Endothelial cell of umbilical vein (primary cell): ENCODE measurements around the gene ATXN3L. TPM values are rescaled to one million over a fixed set of nuclear protein-coding genes. Genes with fewer than 3 reads are reported as not detected.

Source experiments
- BruUV-seq: library from RNA; stranded (reverse); fragments of 400-500 nt; replicated peaks from 2 replicates; lab custom pipeline; 2021; lab: Mats Ljungman, UMichigan
- CTCF ChIA-PET: fragments of 300-600, 350-600 bp; sonication (Branson Sonifier 250); formaldehyde crosslinking; loops from one replicate; lab custom pipeline; 2021; ENCODE audit warnings: antibody characterized with exemption, inconsistent platforms; lab: Charles Lee
- POLR2A ChIA-PET: fragments of 300-600, 350-600 bp; sonication (Branson Sonifier 250); formaldehyde crosslinking; loops from one replicate; lab custom pipeline; 2021; ENCODE audit warnings: antibody characterized with exemption, inconsistent platforms; lab: Charles Lee
- DNase-seq: peaks from one replicate; pipeline ENCODE4 v3.0.0-alpha.2; 2011; ENCODE audit warnings: low read depth, low spot score
- FAIRE-seq: peaks from 2 replicates; lab custom pipeline; 2011; peaks lifted over from hg19 to GRCh38; lab: Jason Lieb, UNC
- H2AFZ ChIP-seq: 2 replicates; pipeline ENCODE4 v1.6.0; 2012; ENCODE audit warnings: low read depth, low read length, control low read depth, inconsistent platforms
- H3K27ac ChIP-seq: 2 replicates; pipeline ENCODE4 v1.5.1; 2011; ENCODE audit warnings: low read depth, mild to moderate bottlenecking, control low read depth, low read length, moderate library complexity; ENCODE audit not compliant: insufficient read depth
- H3K27me3 ChIP-seq, 2 experiments: 2 replicates each; pipeline versions ENCODE4 v1.6.0 to v1.6.1; 2011; ENCODE audit warnings: low read length in 2 of 2, mixed read lengths in 1 of 2; ENCODE audit not compliant: control insufficient read depth in 2 of 2, insufficient read depth in 2 of 2
- H3K36me3 ChIP-seq, 2 experiments: 2 replicates in 1 of 2; 3 replicates in 1 of 2; pipeline ENCODE4 v1.5.1; 2011; ENCODE audit warnings: low read length in 2 of 2, mild to moderate bottlenecking in 1 of 2, moderate library complexity in 1 of 2; ENCODE audit not compliant: control insufficient read depth in 2 of 2, insufficient read depth in 2 of 2; ENCODE audit errors: extremely low read depth in 1 of 2
- H3K4me1 ChIP-seq: 3 replicates; pipeline ENCODE4 v1.5.1; 2011; ENCODE audit warnings: mild to moderate bottlenecking, low read length; ENCODE audit not compliant: control insufficient read depth, insufficient read depth; ENCODE audit errors: extremely low read depth
- H3K4me2 ChIP-seq: 2 replicates; pipeline ENCODE4 v1.6.1; 2011; ENCODE audit warnings: low read length, control low read depth, mixed read lengths; ENCODE audit not compliant: insufficient read depth
- H3K4me3 ChIP-seq, 3 experiments: fragments of 200-600 bp in 1 of 3; sonication (generic), shearing (Covaris generic) in 1 of 3; replicated peaks in 1 of 3; 2 replicates each; pipeline ENCODE4 v1.5.1; 2011 to 2016; ENCODE audit warnings: control low read depth in 3 of 3, low read length in 3 of 3, mild to moderate bottlenecking in 2 of 3, inconsistent platforms in 1 of 3, low read depth in 1 of 3, moderate library complexity in 1 of 3; ENCODE audit not compliant: insufficient read depth in 1 of 3
- H3K79me2 ChIP-seq: 2 replicates; pipeline ENCODE4 v1.6.0; 2012; ENCODE audit warnings: low read length, inconsistent platforms; ENCODE audit not compliant: control insufficient read depth, insufficient read depth
- H3K9ac ChIP-seq: replicated peaks from 2 replicates; pipeline ENCODE3; 2011; ENCODE audit warnings: low read length, control low read depth; ENCODE audit not compliant: insufficient read depth; ENCODE audit errors: extremely low read depth
- H3K9me1 ChIP-seq: replicated peaks from 3 replicates; pipeline ENCODE4 v1.6.0; 2011; ENCODE audit warnings: mild to moderate bottlenecking, low read length; ENCODE audit not compliant: control insufficient read depth, insufficient read depth; ENCODE audit errors: extremely low read depth
- H3K9me3 ChIP-seq: replicated peaks from 2 replicates; pipeline ENCODE4 v1.5.1; 2012; ENCODE audit warnings: low read length, inconsistent platforms; ENCODE audit not compliant: control insufficient read depth, insufficient read depth
- H4K20me1 ChIP-seq: replicated peaks from 2 replicates; pipeline ENCODE3; 2011; ENCODE audit warnings: mild to moderate bottlenecking, low read length; ENCODE audit not compliant: control insufficient read depth, insufficient read depth; ENCODE audit errors: extremely low read depth
- EZH2 ChIP-seq: IDR thresholded peaks from 2 replicates; pipeline ENCODE4 v1.6.1; 2012; ENCODE audit warnings: borderline replicate concordance, low read depth, mild to moderate bottlenecking, moderate library complexity, low read length, inconsistent platforms; ENCODE audit not compliant: severe bottlenecking
- FOS ChIP-seq: IDR thresholded peaks from 2 replicates; pipeline ENCODE4 v1.6.1; 2011; ENCODE audit warnings: mild to moderate bottlenecking, low read length, moderate library complexity, borderline replicate concordance; ENCODE audit not compliant: insufficient read depth
- GATA2 ChIP-seq: IDR thresholded peaks from 2 replicates; pipeline ENCODE4 v1.7.0; 2011; ENCODE audit warnings: low read depth, mild to moderate bottlenecking, moderate library complexity, mixed read lengths, low read length; ENCODE audit not compliant: insufficient read length, insufficient read depth
- JUN ChIP-seq: IDR thresholded peaks from 2 replicates; pipeline ENCODE4 v1.6.1; 2011; ENCODE audit warnings: borderline replicate concordance, low read depth; ENCODE audit not compliant: insufficient read length, insufficient read depth
- MYC ChIP-seq: IDR thresholded peaks from one replicate; pipeline ENCODE4 v1.6.1; 2011; ENCODE audit warnings: mild to moderate bottlenecking, low read depth, low read length
- POLR2A ChIP-seq: IDR thresholded peaks from 2 replicates; pipeline ENCODE4 v1.6.1; 2012; ENCODE audit warnings: low read depth, mild to moderate bottlenecking, control low read depth, low read length
- POLR2AphosphoS5 ChIP-seq: IDR thresholded peaks from 2 replicates; pipeline ENCODE4 v1.6.1; 2012; ENCODE audit warnings: low read depth, mild to moderate bottlenecking, control low read depth, low read length, moderate library complexity; ENCODE audit not compliant: insufficient read depth
- dilution Hi-C: fragments of 300-500 bp; cut with MboI; formaldehyde crosslinking; loops from one replicate; pipeline ENCODE4 v1.15.0; 2019; ENCODE audit warnings: low sequenced_read_pairs; ENCODE audit not compliant: extremely low pct_ligation_motif_present
- intact Hi-C: fragments of 100-400 bp; cut with micrococcal nuclease; formaldehyde crosslinking; loops from one replicate; pipeline ENCODE4 v1.10.0; 2022
- polyA plus RNA-seq, 4 experiments: library from polyadenylated mRNA; depleted of rRNA in 3 of 4; stranded (reverse) in 3 of 4; unstranded in 1 of 4; fragments of >200 nt; gene quantifications; 2 replicates each; pipeline versions ENCODE4 v1.2.1 to v1.2.3, GENCODE V29; 2011 to 2012; ENCODE audit warnings: missing spikeins in 1 of 4
- total RNA-seq: library from RNA; stranded (reverse); gene quantifications from 2 replicates; pipeline ENCODE4 v1.2.3, GENCODE V29; 2021
- TF ChIP-seq, protein P1 (sequence below), 2 donors: IDR thresholded peaks; 1 replicate in 1 of 2; 2 replicates in 1 of 2; pipeline ENCODE4 v1.5.1; 2011; ENCODE audit warnings: low read length in 2 of 2, mild to moderate bottlenecking in 2 of 2, moderate library complexity in 2 of 2, control low read depth in 1 of 2, inconsistent platforms in 1 of 2, low read depth in 1 of 2; ENCODE audit not compliant: insufficient read depth in 1 of 2; ENCODE audit errors: extremely low read depth in 1 of 2
- TF ChIP-seq, protein P2 (sequence below): IDR thresholded peaks from 2 replicates; pipeline ENCODE4 v1.6.1; 2011; ENCODE audit not compliant: insufficient read depth, insufficient read length

ATXN3L gene
- total and polyA plus RNA-seq, 2 donors (not counting 3 experiments of a cell fraction or from before 2014, with no cell fraction given) = not detected

DNA sequence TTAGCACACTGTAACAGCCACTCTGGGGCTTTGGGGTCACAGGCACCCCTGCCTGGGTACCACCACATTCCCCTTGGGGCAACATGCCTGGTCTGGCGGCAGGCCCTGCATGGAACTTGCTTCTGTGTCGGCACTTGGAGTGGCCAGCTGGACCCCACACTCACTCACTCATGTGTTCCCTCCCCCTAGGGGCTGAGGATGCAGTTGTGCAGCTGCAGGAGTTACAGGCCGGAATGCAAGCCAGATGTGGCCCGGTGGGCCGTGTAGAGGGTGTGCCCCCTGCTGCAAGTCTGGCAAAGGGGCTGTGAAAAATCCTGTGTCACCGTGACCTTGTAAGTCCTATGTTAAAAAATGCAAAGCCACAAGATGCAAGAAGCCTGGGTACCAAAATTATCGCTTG is 34.2 kb downstream of the ATXN3L start:
- Histone ChIP-seq H3K4me2 (no peak overlapping the region), H3K36me3 (no peaks in the 10 kb centered on the region), H2AFZ (no peak overlapping the region), H3K27me3 (no peaks in the 10 kb centered on the region), H3K9me1 (no peaks in the 10 kb centered on the region), H3K4me1 (peaks cover 49% of the 10 kb centered on the region), H3K4me3 (no peak overlapping the region), H4K20me1 (no peaks in the 10 kb centered on the region), H3K9me3 (no peaks in the 10 kb centered on the region), H3K79me2 (no peaks in the 10 kb centered on the region), H3K27ac (no peak overlapping the region), H3K9ac (no peak overlapping the region)
- no TSS peak for BruUV-seq
- dilution Hi-C loops (no loop called here), intact Hi-C loops (loop anchor here (2.0 kb wide), 1 partner anchor 73 kb away; no protein-coding TSS in a partner anchor)
- FAIRE-seq (no peak), DNase-seq (no peak)
- no peak for TF ChIP-seq EZH2
- no peak for TF ChIP-seq GATA2
- no peak for TF ChIP-seq MYC
- no peak for TF ChIP-seq FOS
- TF ChIP-seq POLR2AphosphoS5 = no peak
- TF ChIP-seq, protein P1, sequence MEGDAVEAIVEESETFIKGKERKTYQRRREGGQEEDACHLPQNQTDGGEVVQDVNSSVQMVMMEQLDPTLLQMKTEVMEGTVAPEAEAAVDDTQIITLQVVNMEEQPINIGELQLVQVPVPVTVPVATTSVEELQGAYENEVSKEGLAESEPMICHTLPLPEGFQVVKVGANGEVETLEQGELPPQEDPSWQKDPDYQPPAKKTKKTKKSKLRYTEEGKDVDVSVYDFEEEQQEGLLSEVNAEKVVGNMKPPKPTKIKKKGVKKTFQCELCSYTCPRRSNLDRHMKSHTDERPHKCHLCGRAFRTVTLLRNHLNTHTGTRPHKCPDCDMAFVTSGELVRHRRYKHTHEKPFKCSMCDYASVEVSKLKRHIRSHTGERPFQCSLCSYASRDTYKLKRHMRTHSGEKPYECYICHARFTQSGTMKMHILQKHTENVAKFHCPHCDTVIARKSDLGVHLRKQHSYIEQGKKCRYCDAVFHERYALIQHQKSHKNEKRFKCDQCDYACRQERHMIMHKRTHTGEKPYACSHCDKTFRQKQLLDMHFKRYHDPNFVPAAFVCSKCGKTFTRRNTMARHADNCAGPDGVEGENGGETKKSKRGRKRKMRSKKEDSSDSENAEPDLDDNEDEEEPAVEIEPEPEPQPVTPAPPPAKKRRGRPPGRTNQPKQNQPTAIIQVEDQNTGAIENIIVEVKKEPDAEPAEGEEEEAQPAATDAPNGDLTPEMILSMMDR (IDR thresholded peaks at IDR 0.05; ENCODE audit: extremely low read depth in 1 of 2, insufficient read depth in 1 of 2, low read depth in 1 of 2, low read length in 2 of 2) = no peak
- ChIA-PET POLR2A (no interaction called here), CTCF (no interaction called here)

DNA sequence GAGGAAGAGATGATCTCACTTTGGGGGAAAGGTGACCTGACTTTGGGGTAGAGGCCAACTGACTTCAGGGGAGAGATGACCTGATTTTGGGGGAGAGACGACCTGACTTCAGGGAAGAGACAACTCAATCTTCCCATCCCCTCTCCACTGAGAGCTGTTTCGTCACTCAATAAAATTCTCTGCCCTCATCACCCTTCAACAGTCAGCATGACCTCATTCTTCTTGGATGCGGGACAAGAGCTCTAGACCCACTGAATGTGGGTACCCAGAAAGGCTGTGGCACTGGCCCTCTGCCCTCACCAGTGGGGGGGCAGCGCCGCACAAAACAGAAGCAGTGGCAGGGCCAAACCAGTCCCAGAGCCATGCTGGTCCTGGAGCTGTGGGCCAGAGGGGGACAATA is 34.6 kb downstream of the ATXN3L start:
- Histone ChIP-seq H3K9me1 (no peaks in the 10 kb centered on the region), H3K4me2 (no peak overlapping the region), H3K9me3 (no peaks in the 10 kb centered on the region), H2AFZ (no peak overlapping the region), H3K27ac (peak overlapping the region; percentile 62), H3K4me3 (no peak overlapping the region), H3K36me3 (no peaks in the 10 kb centered on the region), H4K20me1 (no peaks in the 10 kb centered on the region), H3K4me1 (peaks cover 49% of the 10 kb centered on the region), H3K79me2 (no peaks in the 10 kb centered on the region), H3K9ac (no peak overlapping the region), H3K27me3 (no peaks in the 10 kb centered on the region)
- FAIRE-seq = no peak
- dilution Hi-C loops (no loop called here), intact Hi-C loops (no loop called here)
- no TSS peak for BruUV-seq
- ChIA-PET POLR2A (no interaction called here), CTCF (no interaction called here)
- TF ChIP-seq JUN (no peak), MYC (no peak), POLR2AphosphoS5 (no peak), GATA2 (no peak), EZH2 (no peak), FOS (no peak), POLR2A (no peak)
- TF ChIP-seq, protein P1 (IDR thresholded peaks at IDR 0.05; ENCODE audit: extremely low read depth in 1 of 2, insufficient read depth in 1 of 2, low read depth in 1 of 2, low read length in 2 of 2) = no peak
- TF ChIP-seq, protein P2, sequence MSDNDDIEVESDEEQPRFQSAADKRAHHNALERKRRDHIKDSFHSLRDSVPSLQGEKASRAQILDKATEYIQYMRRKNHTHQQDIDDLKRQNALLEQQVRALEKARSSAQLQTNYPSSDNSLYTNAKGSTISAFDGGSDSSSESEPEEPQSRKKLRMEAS = no peak
- no peak for DNase-seq
